HG02938 (cell line): ENCODE results near the gene DLGAP1.
"Not testable (repeated sequence)": the region's sequence is repeated elsewhere in the genome, so short reads cannot be mapped to it uniquely, and the experiment has no call there.

ENCODE experiments used
- ATAC-seq: cut with Tn5 transposase; IDR thresholded peaks from one replicate; pipeline ENCODE4 v1.9.1; 2021; ENCODE audit warnings: mild to moderate bottlenecking, moderate library complexity; ENCODE audit not compliant: unreplicated experiment

The DLGAP1 gene

GRCh38 chr18:3652380-3653262, 802.5 kb downstream of the DLGAP1 start:
- ATAC-seq: no peak

- no peak for ATAC-seq
These were observed 803.8 kb downstream of the DLGAP1 start for GRCh38 chr18:3651266-3651665.

- ATAC-seq: not testable (repeated sequence)
These were observed 804.5 kb downstream of the DLGAP1 start for GRCh38 chr18:3650521-3651042.

- ATAC-seq: no peak
These were observed 805.3 kb downstream of the DLGAP1 start for GRCh38 chr18:3649633-3650426.

- no peak for ATAC-seq
These were observed 805.9 kb downstream of the DLGAP1 start for GRCh38 chr18:3649135-3649632.

- no peak for ATAC-seq
These were observed 806.5 kb downstream of the DLGAP1 start for GRCh38 chr18:3648641-3649040.

- no peak for ATAC-seq
These were observed 806.9 kb downstream of the DLGAP1 start for GRCh38 chr18:3648200-3648599.

GRCh38 chr18:3647636-3648035, 807.5 kb downstream of the DLGAP1 start:
- ATAC-seq: no peak

GRCh38 chr18:3645384-3646156, 809.5 kb downstream of the DLGAP1 start:
- no peak for ATAC-seq

- ATAC-seq: no peak
These were observed 820.7 kb downstream of the DLGAP1 start for GRCh38 chr18:3634250-3634939.

GRCh38 chr18:3631887-3632286, 823.2 kb downstream of the DLGAP1 start:
- ATAC-seq: no peak

- ATAC-seq: no peak
These were observed 828.1 kb downstream of the DLGAP1 start for GRCh38 chr18:3626929-3627458.

- no peak for ATAC-seq
These were observed 829.4 kb downstream of the DLGAP1 start for GRCh38 chr18:3625742-3626091.

- no peak for ATAC-seq
These were observed 830.0 kb downstream of the DLGAP1 start for GRCh38 chr18:3624935-3625741.

GRCh38 chr18:3624546-3624934, 830.6 kb downstream of the DLGAP1 start:
- no peak for ATAC-seq

GRCh38 chr18:3623769-3624545, 831.1 kb downstream of the DLGAP1 start:
- no peak for ATAC-seq

- ATAC-seq: no peak
These were observed 834.7 kb downstream of the DLGAP1 start for GRCh38 chr18:3620146-3621119.
